GM12891 (cell line): ENCODE measurements around the gene HCN3.

Experiments used
- DNase-seq: peaks from one replicate; pipeline ENCODE4 v3.0.0; 2011; ENCODE audit warnings: low spot score; ENCODE audit not compliant: insufficient read length
- FAIRE-seq: peaks from 2 replicates; lab custom pipeline; 2011; peaks lifted over from hg19 to GRCh38; lab: Jason Lieb, UNC
- PAX5 ChIP-seq: IDR thresholded peaks from 2 replicates; pipeline ENCODE4 v1.6.1; 2011; ENCODE audit warnings: low read length, moderate library complexity, mild to moderate bottlenecking; ENCODE audit not compliant: insufficient read depth, severe bottlenecking
- POLR2A ChIP-seq: IDR thresholded peaks from 2 replicates; pipeline ENCODE4 v1.6.1; 2011; ENCODE audit warnings: low read depth, low read length, control low read depth
- POLR2AphosphoS5 ChIP-seq: IDR thresholded peaks from 2 replicates; pipeline ENCODE4 v1.6.1; 2011; ENCODE audit warnings: low read depth, low read length, control low read depth
- POU2F2 ChIP-seq: IDR thresholded peaks from 2 replicates; pipeline ENCODE4 v1.6.1; 2011; ENCODE audit warnings: low read depth, mild to moderate bottlenecking, control low read depth, low read length, moderate library complexity
- SPI1 ChIP-seq: IDR thresholded peaks from 2 replicates; pipeline ENCODE4 v1.6.1; 2011; ENCODE audit warnings: low read depth, low read length, control low read depth
- TAF1 ChIP-seq: IDR thresholded peaks from 2 replicates; pipeline ENCODE4 v1.6.1; 2011; ENCODE audit warnings: low read depth, low read length, control low read depth

HCN3 gene

GRCh38 chr1:155295942-155296267 is 18.6 kb downstream of the HCN3 start:
- FAIRE-seq (no peak), DNase-seq (no peak)
- TF ChIP-seq POLR2AphosphoS5 (no peak), PAX5 (no peak), POLR2A (no peak), POU2F2 (no peak)

GRCh38 chr1:155296661-155297060 is 19.4 kb downstream of the HCN3 start:
- DNase-seq (no peak), FAIRE-seq (no peak)
- TF ChIP-seq SPI1 = no peak
- no peak for TF ChIP-seq PAX5
- TF ChIP-seq POLR2A = no peak
- no peak for TF ChIP-seq POLR2AphosphoS5
- no peak for TF ChIP-seq TAF1

DNA sequence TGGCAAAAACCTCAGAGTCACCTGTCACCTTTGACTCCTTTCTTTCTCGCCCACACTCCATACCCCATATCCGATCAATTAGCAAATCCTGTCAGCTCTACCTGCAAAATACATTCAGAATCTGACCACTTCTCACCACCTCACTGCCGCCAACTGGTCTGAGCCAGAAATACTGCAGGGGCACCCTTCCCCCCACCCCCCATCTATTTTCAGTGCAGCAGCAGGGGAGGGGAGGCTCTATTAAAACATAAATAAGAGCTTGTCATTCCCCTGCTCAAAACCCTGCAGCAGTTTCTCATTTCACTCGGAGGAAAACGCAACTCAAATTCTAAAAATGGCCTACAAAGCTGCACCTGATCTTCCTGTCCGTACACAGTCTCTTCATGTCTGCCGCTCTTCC is 20.1 kb downstream of the HCN3 start:
- DNase-seq = no peak
- no peak for FAIRE-seq
- TF ChIP-seq POU2F2 (no peak), POLR2A (no peak), PAX5 (no peak), SPI1 (no peak), TAF1 (no peak), POLR2AphosphoS5 (no peak)

- no peak for DNase-seq
- FAIRE-seq = no peak
- no peak for TF ChIP-seq SPI1
- no peak for TF ChIP-seq POLR2AphosphoS5
- TF ChIP-seq PAX5 = no peak
- no peak for TF ChIP-seq POU2F2
- TF ChIP-seq TAF1 = no peak
- TF ChIP-seq POLR2A = no peak
These were observed 22.8 kb downstream of the HCN3 start for GRCh38 chr1:155300024-155300423.

DNA sequence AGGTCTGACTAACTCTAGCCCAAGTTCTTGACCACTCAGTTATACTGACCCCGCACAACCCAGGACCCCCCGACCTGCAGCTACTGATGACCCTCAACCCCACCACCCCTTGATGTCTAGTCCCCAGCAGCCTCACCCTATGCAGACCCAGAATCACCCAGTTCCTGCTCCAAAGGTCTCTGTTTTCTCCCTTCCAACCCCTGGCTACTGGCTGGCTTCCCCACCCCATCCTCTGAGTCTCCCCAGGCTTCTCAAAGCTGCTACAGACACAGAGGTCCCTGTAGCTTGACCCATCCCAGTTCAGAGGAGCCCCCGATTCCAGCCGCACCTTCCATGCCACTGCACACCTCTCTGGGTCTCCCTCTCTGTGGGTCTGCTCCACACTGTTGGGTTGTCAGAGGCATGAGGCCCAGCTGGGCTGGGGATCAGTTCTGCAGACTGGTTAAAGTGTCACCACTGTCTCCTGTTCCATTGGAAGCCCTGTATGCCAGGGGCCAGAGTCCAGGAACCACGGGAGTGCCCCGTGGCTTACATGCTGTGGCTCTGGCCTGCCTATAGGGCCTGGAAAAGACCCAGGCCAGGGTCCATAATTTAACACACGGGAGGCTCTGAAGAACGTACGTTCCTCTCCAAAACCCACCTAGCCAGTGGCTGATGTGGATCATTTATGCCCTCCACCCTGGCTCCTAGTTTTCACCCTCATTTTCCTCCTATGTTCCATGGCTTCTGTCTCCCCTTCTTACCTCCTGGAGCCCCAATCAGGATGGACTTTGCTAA is 23.5 kb downstream of the HCN3 start:
- no peak for DNase-seq
- no peak for TF ChIP-seq POLR2AphosphoS5
- no peak for TF ChIP-seq TAF1
- TF ChIP-seq SPI1 = no peak
- no peak for TF ChIP-seq PAX5
- TF ChIP-seq POU2F2 = no peak
- TF ChIP-seq POLR2A = no peak
- no peak for FAIRE-seq

DNA sequence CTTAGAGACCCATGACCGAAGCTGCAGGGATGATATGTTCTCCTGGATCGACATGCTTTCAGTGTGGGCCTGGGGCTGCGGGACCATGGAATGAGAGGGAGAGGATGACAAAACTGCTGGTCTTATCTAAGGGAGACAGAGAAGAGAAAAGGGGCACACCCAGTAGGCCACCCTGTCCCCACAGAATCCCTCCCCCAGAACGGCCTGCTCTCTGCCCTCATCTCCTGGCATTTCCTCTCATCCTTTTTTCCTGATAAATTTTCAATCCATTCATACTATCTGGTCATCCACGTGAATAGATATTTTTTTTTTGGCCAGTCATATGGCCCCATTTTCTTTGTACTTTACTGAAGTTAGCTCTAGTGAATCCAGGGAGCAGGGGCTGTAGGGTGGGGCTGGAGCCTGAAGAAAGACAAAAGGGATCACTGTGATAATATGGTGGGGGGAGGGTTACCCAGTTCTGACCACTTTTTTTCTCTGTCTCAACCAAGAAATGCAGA is 24.1 kb downstream of the HCN3 start, which contains the start of gene PKLR:
Gene PKLR (minus strand): TSS at position 97 of the 500 bp plus-strand sequence. CDS start 43 bp downstream, at position 54.
- TF ChIP-seq POLR2A (no peak), TAF1 (no peak), PAX5 (no peak), SPI1 (no peak), POLR2AphosphoS5 (no peak), POU2F2 (no peak)
- no peak for FAIRE-seq
- DNase-seq = no peak

DNA sequence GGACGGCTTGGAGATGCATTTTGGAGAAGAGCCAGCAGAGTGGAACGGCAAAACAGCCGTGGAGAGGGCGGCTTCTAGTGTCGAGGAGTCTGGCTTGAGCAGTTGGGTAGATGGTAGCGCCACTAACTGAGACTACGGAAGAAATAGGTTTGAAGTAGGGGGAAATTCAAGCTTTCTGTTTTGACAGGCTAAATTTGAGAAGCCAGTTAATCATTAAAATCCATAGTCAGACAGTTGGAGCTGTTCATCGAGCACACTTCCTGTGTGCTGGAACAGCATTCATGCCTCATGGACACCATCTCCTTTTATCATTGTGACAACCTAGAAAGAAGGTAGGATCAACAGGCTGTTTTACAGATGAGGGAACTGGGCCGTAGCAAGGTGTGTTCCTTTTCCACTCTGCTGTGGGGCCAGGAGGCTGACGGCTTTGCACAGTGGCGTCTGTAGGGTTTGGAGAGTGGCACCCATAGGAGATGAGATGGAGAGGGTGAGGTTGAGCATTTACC is 27.3 kb downstream of the HCN3 start:
- no peak for FAIRE-seq

GRCh38 chr1:155305881-155306391 is 28.7 kb downstream of the HCN3 start:
- TF ChIP-seq POLR2A (no peak), POLR2AphosphoS5 (no peak), POU2F2 (no peak), PAX5 (no peak), TAF1 (no peak), SPI1 (no peak)
- DNase-seq (no peak), FAIRE-seq (no peak)

More for the DNA sequence above, 27.3 kb downstream of the HCN3 start:
- no peak for TF ChIP-seq TAF1
- TF ChIP-seq POLR2A = no peak
- no peak for TF ChIP-seq PAX5
- TF ChIP-seq POLR2AphosphoS5 = no peak
- TF ChIP-seq SPI1 = no peak
- no peak for TF ChIP-seq POU2F2
- no peak for DNase-seq

DNA sequence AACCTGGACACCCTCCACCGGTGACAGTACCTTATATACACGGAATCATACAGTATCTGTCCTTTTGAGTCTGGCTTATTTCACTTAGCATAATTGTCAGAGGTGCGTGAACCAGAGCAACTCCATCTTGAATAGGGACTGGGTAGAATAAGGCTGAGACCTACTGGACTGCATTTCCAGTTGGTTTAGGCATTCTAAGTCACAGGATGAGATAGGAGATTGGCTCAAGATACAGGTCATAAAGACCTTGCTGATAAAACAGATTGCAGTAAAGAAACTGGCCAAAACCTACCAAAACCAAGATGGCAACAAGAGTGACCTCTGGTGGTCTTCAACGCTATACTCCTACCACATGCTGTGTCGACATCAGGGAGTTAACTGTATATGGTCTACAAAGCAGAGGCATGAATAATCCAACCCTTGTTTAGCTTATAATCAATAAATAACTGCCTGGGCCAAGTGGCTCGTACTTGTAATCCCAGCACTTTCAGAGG is 30.0 kb downstream of the HCN3 start:
- FAIRE-seq (no peak), DNase-seq (no peak)
- TF ChIP-seq TAF1 (no peak), POU2F2 (no peak), PAX5 (no peak), POLR2A (no peak), SPI1 (no peak), POLR2AphosphoS5 (no peak)
